T-helper 2 cell treated with Interferon-gamma antibody and Interleukin-4, amounts not matched to agents 5 μg/mL and 100 μg/mL, for 36 hours (primary cell): Measurements from ENCODE around the gene CLIP2.

ENCODE experiments used
- DNase-seq: peaks from one replicate; pipeline ENCODE4 v3.0.0; 2021; ENCODE audit warnings: low spot score
- H3K27ac Mint-ChIP-seq: one replicate; pipeline ENCODE4 v1.8.0; 2021; ENCODE audit warnings: mild to moderate bottlenecking, mixed read lengths
- H3K27me3 Mint-ChIP-seq: one replicate; pipeline ENCODE4 v1.8.0; 2021; ENCODE audit warnings: low read depth, mixed read lengths
- H3K36me3 Mint-ChIP-seq: one replicate; pipeline ENCODE4 v1.8.0; 2021; ENCODE audit warnings: low read depth, mixed read lengths
- H3K4me1 Mint-ChIP-seq: one replicate; pipeline ENCODE4 v1.8.0; 2021; ENCODE audit warnings: low read depth, mixed read lengths
- H3K4me3 Mint-ChIP-seq: one replicate; pipeline ENCODE4 v1.8.0; 2022; ENCODE audit warnings: mild to moderate bottlenecking, moderate library complexity, mixed read lengths
- H3K9me3 Mint-ChIP-seq: one replicate; pipeline ENCODE4 v1.8.0; 2021; ENCODE audit warnings: mixed read lengths

Gene CLIP2

GRCh38 chr7:74284781-74285259, 4.4 kb upstream of the CLIP2 start:
- no peak overlapping the region for H3K4me3 Mint-ChIP-seq
- no peak overlapping the region for H3K27ac Mint-ChIP-seq
- H3K4me1 Mint-ChIP-seq: peaks cover 6% of the 10 kb centered on the region

GRCh38 chr7:74286131-74286530, 3.1 kb upstream of the CLIP2 start:
- peaks cover 8% of the 10 kb centered on the region for H3K4me1 Mint-ChIP-seq

More at GRCh38 chr7:74284781-74285259, 4.4 kb upstream of the CLIP2 start:
- H3K9me3 Mint-ChIP-seq: no peaks in the 10 kb centered on the region
- no peaks in the 10 kb centered on the region for H3K36me3 Mint-ChIP-seq
- peaks cover 17% of the 10 kb centered on the region for H3K27me3 Mint-ChIP-seq
- DNase-seq: no peak

GRCh38 chr7:74287303-74288033, 1.7 kb upstream of the CLIP2 start:
- DNase-seq: no peak
- peaks cover 8% of the 10 kb centered on the region for H3K4me1 Mint-ChIP-seq
- no peaks in the 10 kb centered on the region for H3K36me3 Mint-ChIP-seq
- H3K9me3 Mint-ChIP-seq: no peaks in the 10 kb centered on the region
- H3K27me3 Mint-ChIP-seq: peaks cover 34% of the 10 kb centered on the region
- H3K27ac Mint-ChIP-seq: no peak overlapping the region
- H3K4me3 Mint-ChIP-seq: no peak overlapping the region

More at GRCh38 chr7:74286131-74286530, 3.1 kb upstream of the CLIP2 start:
- Mint-ChIP-seq H3K9me3 (no peaks in the 10 kb centered on the region), H3K36me3 (no peaks in the 10 kb centered on the region), H3K27ac (no peak overlapping the region), H3K4me3 (no peak overlapping the region), H3K27me3 (peaks cover 26% of the 10 kb centered on the region)
- no peak for DNase-seq

DNA sequence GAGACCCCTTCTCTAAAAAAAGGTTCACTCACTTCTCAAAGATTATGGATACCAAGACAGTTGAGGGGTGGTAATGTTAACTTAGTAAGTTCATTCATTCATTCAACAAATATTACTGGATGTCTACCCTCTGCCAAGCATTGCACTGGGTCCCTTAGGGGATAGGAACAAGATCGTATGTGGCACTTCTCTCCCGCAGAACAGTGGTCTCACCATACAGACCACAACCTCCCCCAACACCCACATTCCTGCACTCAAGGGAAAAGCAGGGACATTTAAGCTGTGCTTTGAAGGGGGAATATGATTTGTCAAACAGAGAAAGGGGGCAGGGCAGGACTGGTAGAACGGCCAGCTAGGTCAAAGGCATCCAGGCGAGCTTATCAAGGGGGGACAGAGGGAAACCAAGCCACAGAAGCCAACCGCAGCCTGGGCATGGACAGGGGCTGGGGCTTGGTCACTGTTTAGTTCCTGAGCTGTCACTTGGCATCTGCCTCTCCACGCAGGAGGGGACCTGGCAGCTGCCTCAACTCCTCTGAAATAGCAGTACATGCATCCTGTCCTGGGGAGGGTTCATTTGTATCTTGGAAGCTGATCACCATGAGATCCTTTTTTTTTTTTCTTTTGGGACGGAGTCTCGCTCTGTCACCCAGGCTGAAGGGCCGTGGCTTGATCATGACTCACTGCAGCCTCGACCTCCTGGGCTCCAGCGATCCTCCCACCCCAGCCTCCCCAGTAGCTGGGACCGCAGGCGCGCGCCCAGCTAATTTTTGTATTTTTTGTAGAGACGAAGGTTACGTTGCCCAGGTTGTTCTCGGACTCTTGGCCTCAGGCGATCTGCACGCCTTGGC, 949 bp upstream of the CLIP2 start:
- peaks cover 8% of the 10 kb centered on the region for H3K4me1 Mint-ChIP-seq
- H3K27ac Mint-ChIP-seq: no peak overlapping the region
- no peak for DNase-seq
- peak overlapping the region; percentile 81 for H3K4me3 Mint-ChIP-seq
- H3K9me3 Mint-ChIP-seq: no peaks in the 10 kb centered on the region
- H3K27me3 Mint-ChIP-seq: peaks cover 40% of the 10 kb centered on the region
- no peaks in the 10 kb centered on the region for H3K36me3 Mint-ChIP-seq

DNA sequence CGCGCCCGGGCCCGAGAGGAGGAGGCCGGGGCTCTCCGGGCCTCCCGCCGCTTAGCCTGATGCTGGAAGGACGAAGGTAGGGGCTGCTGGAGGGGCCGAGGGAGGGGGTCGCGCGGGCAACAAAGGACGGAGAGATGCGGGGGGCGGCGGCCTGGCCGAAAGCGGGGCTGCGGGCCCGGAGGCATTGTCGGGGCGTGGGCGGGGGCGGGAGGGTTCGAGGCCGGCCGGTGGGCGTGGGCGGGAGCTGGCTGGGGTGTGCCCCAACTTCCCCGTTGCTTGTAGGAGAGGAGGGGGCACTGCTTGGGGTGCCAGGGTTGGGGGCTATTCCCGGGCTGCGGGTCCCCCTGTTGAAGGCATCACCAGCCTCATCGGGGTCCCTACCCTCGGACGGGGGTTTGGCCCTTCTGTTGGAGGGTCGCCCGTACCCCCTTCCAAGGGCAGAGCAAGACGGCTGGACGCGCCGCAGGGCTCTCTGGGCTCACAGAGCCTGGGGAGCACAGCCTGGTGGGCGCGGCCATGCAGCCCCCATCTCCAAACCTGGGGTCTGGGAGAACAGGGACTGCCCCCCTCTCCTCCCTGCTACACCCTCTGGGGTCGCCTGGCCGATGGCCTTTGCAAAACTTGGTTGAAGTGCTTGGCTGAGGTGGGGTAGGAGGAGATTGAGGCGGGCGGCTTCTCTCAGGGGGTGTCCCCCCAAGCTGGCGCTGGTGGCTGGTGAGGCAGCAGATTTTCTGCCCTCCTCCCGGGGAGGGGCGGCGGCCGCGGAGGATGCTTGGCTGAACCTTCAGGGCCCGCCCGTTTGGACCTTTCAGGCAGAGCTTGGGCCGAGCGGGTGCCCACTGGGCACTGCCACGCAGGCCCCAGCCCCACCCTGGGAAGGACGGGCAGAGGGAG, 699 bp downstream of the CLIP2 start:
- Mint-ChIP-seq H3K36me3 (no peaks in the 10 kb centered on the region), H3K4me1 (peaks cover 11% of the 10 kb centered on the region), H3K27me3 (peaks cover 43% of the 10 kb centered on the region), H3K27ac (no peak overlapping the region), H3K9me3 (no peaks in the 10 kb centered on the region), H3K4me3 (peak overlapping the region; percentile 21)
- no peak for DNase-seq

DNA sequence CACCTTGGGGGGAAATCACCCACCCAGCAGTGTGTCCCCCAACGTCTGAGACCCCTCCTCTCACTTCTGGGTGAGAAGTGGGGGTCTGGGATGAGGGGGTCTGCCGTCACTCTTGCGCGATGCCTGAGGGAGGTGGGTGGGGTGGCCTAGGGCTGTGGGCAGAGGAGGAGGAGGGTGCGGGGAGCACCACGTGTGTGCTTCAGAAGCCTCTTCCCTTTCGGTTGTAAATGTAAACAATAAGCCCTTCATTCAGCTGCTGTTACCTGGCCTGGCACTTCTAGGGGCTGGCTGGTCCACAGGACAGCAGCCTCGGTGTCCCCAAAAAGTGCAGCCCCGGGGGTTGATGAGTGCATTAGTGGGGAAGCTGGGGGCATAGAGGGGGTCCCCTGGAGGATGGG, 1.3 kb downstream of the CLIP2 start:
- H3K9me3 Mint-ChIP-seq: no peaks in the 10 kb centered on the region
- H3K27me3 Mint-ChIP-seq: peaks cover 43% of the 10 kb centered on the region
- no peaks in the 10 kb centered on the region for H3K36me3 Mint-ChIP-seq
- peaks cover 11% of the 10 kb centered on the region for H3K4me1 Mint-ChIP-seq
- peak overlapping the region; percentile 1 for H3K4me3 Mint-ChIP-seq
- no peak overlapping the region for H3K27ac Mint-ChIP-seq
- no peak for DNase-seq

GRCh38 chr7:74290981-74291441, 1.8 kb downstream of the CLIP2 start:
- Mint-ChIP-seq H3K4me1 (peaks cover 11% of the 10 kb centered on the region), H3K27ac (no peak overlapping the region), H3K9me3 (no peaks in the 10 kb centered on the region), H3K4me3 (peak overlapping the region; percentile 10), H3K27me3 (peaks cover 43% of the 10 kb centered on the region), H3K36me3 (no peaks in the 10 kb centered on the region)
- DNase-seq: no peak

DNA sequence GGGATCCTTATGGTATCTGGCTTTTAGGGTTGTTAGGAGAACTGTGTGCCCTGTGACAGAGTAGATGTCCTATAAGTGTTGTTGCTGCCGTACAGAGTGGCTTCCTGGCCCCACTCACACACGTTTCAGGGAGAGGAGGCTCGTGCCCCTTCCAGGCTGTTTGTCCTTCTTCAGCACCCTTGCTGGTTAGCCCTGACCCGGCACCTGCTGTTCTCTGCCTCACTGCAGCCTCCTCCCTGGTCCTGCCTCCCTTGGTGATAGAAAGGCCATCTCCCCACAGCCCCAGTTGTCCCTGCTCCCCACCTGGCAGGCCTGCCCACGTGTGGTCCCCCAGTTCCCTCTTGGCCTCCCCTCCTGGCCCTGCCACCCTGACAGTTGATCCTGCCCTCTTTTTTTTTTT, 2.3 kb downstream of the CLIP2 start:
- no peak for DNase-seq
- Mint-ChIP-seq H3K36me3 (no peaks in the 10 kb centered on the region), H3K27ac (no peak overlapping the region), H3K4me1 (peaks cover 11% of the 10 kb centered on the region), H3K27me3 (peaks cover 43% of the 10 kb centered on the region), H3K9me3 (no peaks in the 10 kb centered on the region), H3K4me3 (peak overlapping the region; percentile 10)

GRCh38 chr7:74292757-74293576, 3.8 kb downstream of the CLIP2 start:
- Mint-ChIP-seq H3K9me3 (no peaks in the 10 kb centered on the region), H3K27me3 (peaks cover 37% of the 10 kb centered on the region), H3K4me1 (peaks cover 10% of the 10 kb centered on the region), H3K27ac (no peak overlapping the region), H3K36me3 (no peaks in the 10 kb centered on the region), H3K4me3 (no peak overlapping the region)
- DNase-seq: no peak

- no peak for DNase-seq
- Mint-ChIP-seq H3K4me1 (peaks cover 8% of the 10 kb centered on the region), H3K27ac (no peak overlapping the region), H3K4me3 (no peak overlapping the region), H3K36me3 (no peaks in the 10 kb centered on the region), H3K9me3 (no peaks in the 10 kb centered on the region), H3K27me3 (peaks cover 31% of the 10 kb centered on the region)
Measured at GRCh38 chr7:74293577-74293908, 4.3 kb downstream of the CLIP2 start.

- no peak for DNase-seq
- no peaks in the 10 kb centered on the region for H3K9me3 Mint-ChIP-seq
- H3K4me3 Mint-ChIP-seq: no peak overlapping the region
- peaks cover 26% of the 10 kb centered on the region for H3K27me3 Mint-ChIP-seq
- H3K27ac Mint-ChIP-seq: no peak overlapping the region
- no peaks in the 10 kb centered on the region for H3K36me3 Mint-ChIP-seq
- peaks cover 5% of the 10 kb centered on the region for H3K4me1 Mint-ChIP-seq
Measured at GRCh38 chr7:74294191-74294998, 5.2 kb downstream of the CLIP2 start.

- no peaks in the 10 kb centered on the region for H3K9me3 Mint-ChIP-seq
- H3K27me3 Mint-ChIP-seq: peaks cover 8% of the 10 kb centered on the region
Measured at GRCh38 chr7:74297516-74298233, 8.5 kb downstream of the CLIP2 start.

More at GRCh38 chr7:74297516-74298233, 8.5 kb downstream of the CLIP2 start:
- H3K4me1 Mint-ChIP-seq: peaks cover 3% of the 10 kb centered on the region
- H3K4me3 Mint-ChIP-seq: no peak overlapping the region
- H3K36me3 Mint-ChIP-seq: no peaks in the 10 kb centered on the region
- DNase-seq: no peak
- no peak overlapping the region for H3K27ac Mint-ChIP-seq
